ENCODE data around the gene ARHGEF39. TPM values are rescaled to one million over a fixed set of nuclear protein-coding genes. Genes with fewer than 3 reads are reported as not detected.

The ARHGEF39 gene
- 1 to 10 TPM in 1 of 2 donors, under 1 TPM in 1; 0.75 to 1.7 TPM for total RNA-seq
- polyA plus RNA-seq = 1 to 10 TPM in 1 of 2 donors, under 1 TPM in 1; 0.25 to 1.8 TPM
- long read RNA-seq, donor 1, partial matches to known transcripts = 0 of 2 reads
- long read RNA-seq, donor 1, other reads (novel, unspliced or antisense) = 1 of 2 reads
- long read RNA-seq, donor 2 = 0 reads

DNA sequence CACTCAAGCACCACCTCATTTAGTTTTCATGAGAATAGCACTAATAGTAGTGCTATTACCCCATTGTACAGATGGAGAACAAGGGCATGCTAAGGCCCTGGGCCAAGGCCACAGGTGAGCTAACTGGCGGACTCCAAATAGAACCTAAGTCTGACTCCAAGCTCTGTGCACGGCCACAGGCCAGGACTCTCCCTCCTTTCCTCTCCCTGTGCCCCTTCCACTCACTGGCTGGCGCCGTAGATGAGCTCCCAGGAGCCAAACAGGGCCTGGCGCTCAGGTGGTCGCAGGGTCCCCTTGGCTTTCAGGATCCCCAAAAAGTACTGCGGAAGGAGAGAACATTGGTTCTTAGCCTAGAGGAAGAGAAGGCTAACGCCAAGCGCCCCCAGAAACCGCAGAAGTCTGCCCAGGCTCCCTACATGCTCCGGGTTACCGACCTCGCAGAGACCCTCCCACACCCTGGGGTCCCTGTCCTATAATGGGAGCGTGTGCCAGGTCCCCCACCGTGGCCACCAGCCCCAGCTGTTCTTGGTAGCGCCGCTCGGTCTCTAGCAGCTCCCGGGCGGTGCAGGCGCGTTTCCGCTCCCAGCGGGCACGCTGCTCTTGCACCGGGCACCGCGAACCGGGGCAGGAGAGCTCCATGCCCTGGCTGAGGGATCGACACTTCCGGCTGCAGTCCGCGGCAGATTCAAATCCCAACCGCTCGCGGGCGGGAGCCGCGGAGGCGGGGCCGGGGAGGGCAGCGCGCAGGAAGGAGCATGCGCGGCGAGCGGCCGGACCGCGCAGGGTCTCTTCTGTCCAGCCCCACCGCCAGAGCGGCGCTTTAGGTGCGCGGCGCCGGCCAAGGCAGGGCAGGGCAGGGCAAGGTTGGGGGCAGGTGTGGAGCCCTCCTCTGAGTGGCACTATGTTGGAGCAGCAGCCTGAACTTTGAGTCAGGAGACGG, at the start of gene ARHGEF39:
Gene ARHGEF39 (minus strand): TSS at position 665 of the 940 bp plus-strand sequence. CDS start 26 bp downstream, at position 639.
- intact Hi-C loops (cut with DNase I) = no loop called here
- WGBS, 2 donors = 7% methylated on average over 58 of the region's 58 CpGs
- Histone ChIP-seq H3K9me3 (ENCODE audit: control insufficient read depth, low read length) (no peaks in the 10 kb centered on the region), H3K27ac (ENCODE audit: low read depth in 1 of 2, low read length in 2 of 2) (peak within 1 kb of the TSS in 1 of 2 donors; percentile 13), H3K36me3 (ENCODE audit: control insufficient read depth in 1 of 2, insufficient read depth in 2 of 2, low read length in 1 of 2) (no peaks in the 10 kb centered on the region), H3K4me3 (ENCODE audit: low read length in 2 of 2) (peak within 1 kb of the TSS; percentile 15 to 43), H3K27me3 (ENCODE audit: control insufficient read depth in 1 of 2, insufficient read depth in 2 of 2, low read length in 1 of 2) (no peaks in the 10 kb centered on the region), H3K4me1 (ENCODE audit: control insufficient read depth in 1 of 2, insufficient read depth in 2 of 2, low read length in 2 of 2) (peaks cover 0 to 2% of the 10 kb centered on the region in 2 donors)
- DNase-seq (peak; percentile 89 to 95), ATAC-seq (ENCODE audit: low FRiP score) (peak; percentile 88)

GRCh38 chr9:35714123-35714522, 49.1 kb upstream of the ARHGEF39 start:
- intact Hi-C loops (cut with DNase I) = no loop called here
- Histone ChIP-seq H3K27ac (ENCODE audit: low read depth in 1 of 2, low read length in 2 of 2) (no peak overlapping the region), H3K36me3 (ENCODE audit: control insufficient read depth in 1 of 2, insufficient read depth in 2 of 2, low read length in 1 of 2) (peaks cover 17 to 51% of the 10 kb centered on the region in 2 donors), H3K4me1 (ENCODE audit: control insufficient read depth in 1 of 2, insufficient read depth in 2 of 2, low read length in 2 of 2) (no peaks in the 10 kb centered on the region), H3K9me3 (ENCODE audit: control insufficient read depth, low read length) (no peaks in the 10 kb centered on the region), H3K4me3 (ENCODE audit: low read length in 2 of 2) (no peak overlapping the region), H3K27me3 (ENCODE audit: control insufficient read depth in 1 of 2, insufficient read depth in 2 of 2, low read length in 1 of 2) (no peaks in the 10 kb centered on the region)
- DNase-seq (peak; percentile 29 to 59), ATAC-seq (ENCODE audit: low FRiP score) (no peak)
- WGBS, 2 donors = 73 to 78% methylated on average over 6 of the region's 6 CpGs

DNA sequence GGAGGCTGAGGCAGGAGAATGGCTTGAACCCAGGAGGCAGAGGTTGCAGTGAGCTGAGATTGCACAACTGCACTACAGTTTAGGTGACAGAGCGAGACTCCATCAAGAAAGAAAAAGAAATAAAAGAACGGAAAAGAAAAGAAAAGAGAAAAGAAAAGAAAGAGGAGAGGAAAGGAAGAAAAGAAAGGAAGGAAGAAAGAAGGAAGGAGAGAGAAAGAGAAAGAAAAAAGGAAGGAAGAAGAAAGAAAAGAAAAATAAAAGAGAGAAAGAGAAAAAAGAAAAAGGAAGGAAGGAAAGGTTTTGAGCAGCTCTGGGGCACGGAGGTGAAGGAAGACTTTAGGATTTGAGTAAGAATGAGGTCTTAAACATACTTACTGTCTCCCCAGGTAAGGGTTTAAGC, 48.6 kb upstream of the ARHGEF39 start:
- no peak overlapping the region for H3K4me3 ChIP-seq (ENCODE audit: low read length in 2 of 2)
- intact Hi-C loops (cut with DNase I) = no loop called here
- 88 to 92% methylated on average over 3 of the region's 3 CpGs for WGBS, 2 donors
- ATAC-seq (ENCODE audit: low FRiP score) (no peak), DNase-seq (no peak)
- H3K36me3 ChIP-seq (ENCODE audit: control insufficient read depth in 1 of 2, insufficient read depth in 2 of 2, low read length in 1 of 2) = peaks cover 17 to 47% of the 10 kb centered on the region in 2 donors
- no peaks in the 10 kb centered on the region for H3K9me3 ChIP-seq (ENCODE audit: control insufficient read depth, low read length)
- no peak overlapping the region for H3K27ac ChIP-seq (ENCODE audit: low read depth in 1 of 2, low read length in 2 of 2)
- H3K27me3 ChIP-seq (ENCODE audit: control insufficient read depth in 1 of 2, insufficient read depth in 2 of 2, low read length in 1 of 2) = no peaks in the 10 kb centered on the region
- H3K4me1 ChIP-seq (ENCODE audit: control insufficient read depth in 1 of 2, insufficient read depth in 2 of 2, low read length in 2 of 2) = no peaks in the 10 kb centered on the region

DNA sequence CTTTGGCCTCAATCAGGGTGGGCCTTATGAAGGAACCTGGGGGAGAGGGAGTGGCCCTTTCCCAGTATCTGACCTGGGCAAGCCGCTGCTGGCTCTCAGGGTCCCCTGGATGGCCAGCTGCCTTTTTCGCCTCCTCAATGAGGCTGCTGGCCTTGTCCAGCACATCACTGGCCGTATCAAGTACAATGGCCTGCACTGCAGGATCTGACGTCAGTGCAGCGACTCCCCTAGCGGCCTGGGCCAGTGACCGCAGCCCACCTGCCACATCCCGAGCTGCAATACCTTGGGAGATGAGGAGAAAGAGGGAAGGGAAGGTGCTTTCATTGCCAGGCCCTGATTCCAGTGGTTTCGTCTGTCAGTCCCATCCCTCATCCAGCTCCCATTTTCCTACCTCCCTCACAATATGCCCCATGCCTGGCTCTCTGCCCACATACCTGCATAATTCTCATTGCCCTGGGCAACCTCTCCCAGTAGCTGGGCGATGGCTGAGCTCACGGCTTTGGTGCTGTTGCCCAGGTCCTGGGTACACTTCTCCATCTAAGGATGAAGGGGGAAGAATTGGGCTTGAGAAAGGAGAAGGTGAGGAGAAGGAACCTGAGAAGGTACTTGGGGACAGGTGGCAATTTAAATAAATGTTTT, 47.9 kb upstream of the ARHGEF39 start:
- intact Hi-C loops (cut with DNase I) = no loop called here
- DNase-seq (peak; percentile 21 to 55), ATAC-seq (ENCODE audit: low FRiP score) (no peak)
- Histone ChIP-seq H3K27me3 (ENCODE audit: control insufficient read depth in 1 of 2, insufficient read depth in 2 of 2, low read length in 1 of 2) (no peaks in the 10 kb centered on the region), H3K4me1 (ENCODE audit: control insufficient read depth in 1 of 2, insufficient read depth in 2 of 2, low read length in 2 of 2) (no peaks in the 10 kb centered on the region), H3K9me3 (ENCODE audit: control insufficient read depth, low read length) (no peaks in the 10 kb centered on the region), H3K4me3 (ENCODE audit: low read length in 2 of 2) (no peak overlapping the region), H3K27ac (ENCODE audit: low read depth in 1 of 2, low read length in 2 of 2) (no peak overlapping the region), H3K36me3 (ENCODE audit: control insufficient read depth in 1 of 2, insufficient read depth in 2 of 2, low read length in 1 of 2) (peaks cover 17 to 49% of the 10 kb centered on the region in 2 donors)
- 78 to 84% methylated on average over 11 of the region's 11 CpGs for WGBS, 2 donors

- intact Hi-C loops (cut with DNase I) = no loop called here
- no peak overlapping the region for H3K27ac ChIP-seq (ENCODE audit: low read depth in 1 of 2, low read length in 2 of 2)
- H3K36me3 ChIP-seq (ENCODE audit: control insufficient read depth in 1 of 2, insufficient read depth in 2 of 2, low read length in 1 of 2) = peaks cover 8 to 48% of the 10 kb centered on the region in 2 donors
- H3K4me1 ChIP-seq (ENCODE audit: control insufficient read depth in 1 of 2, insufficient read depth in 2 of 2, low read length in 2 of 2) = no peaks in the 10 kb centered on the region
- no peaks in the 10 kb centered on the region for H3K27me3 ChIP-seq (ENCODE audit: control insufficient read depth in 1 of 2, insufficient read depth in 2 of 2, low read length in 1 of 2)
- H3K9me3 ChIP-seq (ENCODE audit: control insufficient read depth, low read length) = no peaks in the 10 kb centered on the region
- WGBS, 2 donors = 80 to 82% methylated on average over 21 of the region's 21 CpGs
- no peak for ATAC-seq (ENCODE audit: low FRiP score)
- H3K4me3 ChIP-seq (ENCODE audit: low read length in 2 of 2) = no peak overlapping the region
- no peak for DNase-seq
Measured at GRCh38 chr9:35711501-35712428, 46.8 kb upstream of the ARHGEF39 start.

GRCh38 chr9:35710818-35711500, 46.0 kb upstream of the ARHGEF39 start:
- DNase-seq = no peak
- H3K27ac ChIP-seq (ENCODE audit: low read depth in 1 of 2, low read length in 2 of 2) = no peak overlapping the region
- ATAC-seq (ENCODE audit: low FRiP score) = no peak
- no peaks in the 10 kb centered on the region for H3K4me1 ChIP-seq (ENCODE audit: control insufficient read depth in 1 of 2, insufficient read depth in 2 of 2, low read length in 2 of 2)
- no peaks in the 10 kb centered on the region for H3K27me3 ChIP-seq (ENCODE audit: control insufficient read depth in 1 of 2, insufficient read depth in 2 of 2, low read length in 1 of 2)
- WGBS, 2 donors = 69% methylated on average over 7 of the region's 7 CpGs
- intact Hi-C loops (cut with DNase I) = no loop called here
- H3K4me3 ChIP-seq (ENCODE audit: low read length in 2 of 2) = no peak overlapping the region
- H3K36me3 ChIP-seq (ENCODE audit: control insufficient read depth in 1 of 2, insufficient read depth in 2 of 2, low read length in 1 of 2) = peaks cover 8 to 54% of the 10 kb centered on the region in 2 donors
- H3K9me3 ChIP-seq (ENCODE audit: control insufficient read depth, low read length) = no peaks in the 10 kb centered on the region

DNA sequence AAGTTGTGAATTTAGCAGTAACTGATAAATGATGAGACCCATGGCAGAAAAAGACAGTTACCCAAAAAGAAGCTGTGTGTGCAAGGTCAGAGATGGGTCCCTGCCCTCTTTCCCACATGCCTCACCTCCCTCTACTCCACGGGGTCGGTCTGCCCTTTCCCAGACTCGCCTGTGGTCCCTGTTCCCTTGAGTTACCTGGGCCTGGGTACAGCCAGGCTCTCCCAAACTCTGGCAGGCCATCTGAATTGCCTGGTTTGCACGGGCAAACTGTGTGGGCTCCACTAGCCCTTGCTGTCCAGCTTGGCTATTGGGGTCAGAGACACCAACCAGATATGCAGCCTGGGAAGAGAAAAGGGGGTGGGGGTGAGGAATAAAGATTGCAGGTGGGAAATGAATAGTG, 43.2 kb upstream of the ARHGEF39 start:
- Histone ChIP-seq H3K4me1 (ENCODE audit: control insufficient read depth in 1 of 2, insufficient read depth in 2 of 2, low read length in 2 of 2) (no peaks in the 10 kb centered on the region), H3K4me3 (ENCODE audit: low read length in 2 of 2) (no peak overlapping the region), H3K27me3 (ENCODE audit: control insufficient read depth in 1 of 2, insufficient read depth in 2 of 2, low read length in 1 of 2) (no peaks in the 10 kb centered on the region), H3K27ac (ENCODE audit: low read depth in 1 of 2, low read length in 2 of 2) (no peak overlapping the region), H3K9me3 (ENCODE audit: control insufficient read depth, low read length) (no peaks in the 10 kb centered on the region), H3K36me3 (ENCODE audit: control insufficient read depth in 1 of 2, insufficient read depth in 2 of 2, low read length in 1 of 2) (peaks cover 13 to 63% of the 10 kb centered on the region in 2 donors)
- intact Hi-C loops (cut with DNase I) = no loop called here
- DNase-seq (no peak), ATAC-seq (ENCODE audit: low FRiP score) (no peak)
- WGBS, 2 donors = 90% methylated on average over 4 of the region's 4 CpGs
